Measurements from ENCODE around the gene LYSMD3. TPM values are rescaled to one million over a fixed set of nuclear protein-coding genes. Genes with fewer than 3 reads are reported as not detected.
A peak's percentile ranks its signal among the peaks of the same experiment; 100 is the strongest.

Gene LYSMD3
- total and polyA plus RNA-seq, 8 donors = 3.9 to 27.0 (median 7.8) TPM

DNA sequence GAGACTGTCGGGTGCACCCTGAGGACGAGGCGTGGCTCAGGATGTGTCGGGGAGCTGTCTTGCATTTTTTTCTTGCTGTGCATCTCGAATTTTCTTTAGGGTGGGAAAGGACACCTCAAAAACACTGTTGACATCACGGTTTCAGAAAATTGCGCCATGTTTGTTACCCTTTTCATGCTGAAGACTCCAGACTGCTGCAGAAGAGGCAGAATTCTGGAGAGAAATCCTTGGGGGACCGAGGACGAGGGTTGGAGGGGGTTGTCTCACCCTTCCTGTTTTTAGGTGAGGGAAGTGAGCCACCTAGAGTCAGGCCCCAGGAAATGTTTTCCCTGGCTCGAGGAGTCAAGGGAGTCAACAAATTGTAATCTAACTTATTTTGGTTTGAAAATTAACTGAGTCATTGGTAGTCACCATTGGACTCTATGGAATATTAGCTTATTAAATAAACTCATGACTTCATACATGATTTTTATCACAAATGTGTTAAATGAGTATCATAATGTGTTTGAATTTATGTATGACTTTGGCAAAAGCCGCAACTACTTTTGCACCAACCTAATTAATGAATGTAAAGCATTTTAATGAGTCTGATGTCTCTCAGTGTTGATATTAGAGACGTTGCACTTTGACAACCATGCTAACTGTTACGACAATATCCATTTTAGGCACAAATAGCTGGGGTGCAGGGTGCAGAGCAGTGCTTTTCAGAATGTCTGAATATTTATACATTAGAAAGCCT lies 724 bp upstream of the LYSMD3 start:
- 2 to 6% (median 4%) methylated on average over 10 to 13 of the region's 13 CpGs for WGBS, 5 donors
- TF ChIP-seq EP300 (IDR thresholded peaks at IDR 0.05) (no peak), POLR2AphosphoS5 (IDR thresholded peaks at IDR 0.05) (peak in 1 of 3 donors; percentile 12)
- TF ChIP-seq, protein P1, sequence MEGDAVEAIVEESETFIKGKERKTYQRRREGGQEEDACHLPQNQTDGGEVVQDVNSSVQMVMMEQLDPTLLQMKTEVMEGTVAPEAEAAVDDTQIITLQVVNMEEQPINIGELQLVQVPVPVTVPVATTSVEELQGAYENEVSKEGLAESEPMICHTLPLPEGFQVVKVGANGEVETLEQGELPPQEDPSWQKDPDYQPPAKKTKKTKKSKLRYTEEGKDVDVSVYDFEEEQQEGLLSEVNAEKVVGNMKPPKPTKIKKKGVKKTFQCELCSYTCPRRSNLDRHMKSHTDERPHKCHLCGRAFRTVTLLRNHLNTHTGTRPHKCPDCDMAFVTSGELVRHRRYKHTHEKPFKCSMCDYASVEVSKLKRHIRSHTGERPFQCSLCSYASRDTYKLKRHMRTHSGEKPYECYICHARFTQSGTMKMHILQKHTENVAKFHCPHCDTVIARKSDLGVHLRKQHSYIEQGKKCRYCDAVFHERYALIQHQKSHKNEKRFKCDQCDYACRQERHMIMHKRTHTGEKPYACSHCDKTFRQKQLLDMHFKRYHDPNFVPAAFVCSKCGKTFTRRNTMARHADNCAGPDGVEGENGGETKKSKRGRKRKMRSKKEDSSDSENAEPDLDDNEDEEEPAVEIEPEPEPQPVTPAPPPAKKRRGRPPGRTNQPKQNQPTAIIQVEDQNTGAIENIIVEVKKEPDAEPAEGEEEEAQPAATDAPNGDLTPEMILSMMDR (IDR thresholded peaks at IDR 0.05) = peak in 5 of 7 experiments; percentile 54 to 75 (median 56)

DNA sequence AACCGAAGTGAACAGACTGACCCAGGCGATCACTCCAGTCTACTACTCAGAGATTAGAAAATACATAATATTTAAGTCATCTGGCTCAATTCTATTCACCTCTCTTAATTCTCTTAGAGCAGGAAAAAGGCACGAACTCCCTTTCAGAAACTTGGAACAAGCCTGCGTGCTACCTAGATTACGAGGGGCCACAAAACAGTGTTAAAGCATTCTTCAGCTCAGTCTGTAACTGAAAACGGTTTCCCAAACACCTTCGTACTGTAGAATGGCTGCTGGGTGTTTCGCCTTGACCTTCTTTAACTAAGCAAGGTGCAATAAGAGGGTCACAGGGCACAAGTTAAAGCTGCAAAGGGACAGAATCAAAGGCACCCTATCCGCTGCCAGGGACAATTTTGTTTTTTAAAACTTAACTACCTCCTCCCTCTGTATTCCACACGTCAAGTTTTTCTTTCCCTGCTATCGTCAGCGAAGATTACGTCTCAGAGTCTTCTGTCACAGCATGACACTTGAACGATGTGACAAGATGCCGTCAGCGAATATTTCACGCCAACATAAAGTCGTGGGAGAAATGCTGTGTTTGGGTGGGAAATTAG lies 687 bp downstream of the LYSMD3 start:
- 2 to 4% (median 2%) methylated on average over 18 of the region's 18 CpGs for WGBS, 5 donors
- no peaks in the 10 kb centered on the region for H3K9me3 ChIP-seq
- peaks cover 0 to 19% (median 2%) of the 10 kb centered on the region in 3 donors for H3K27me3 ChIP-seq
- peak overlapping the region; percentile 66 to 91 (median 76) for H3K4me3 ChIP-seq
- no peak for DNase-seq
- intact Hi-C loops (cut with DNase I; ENCODE audit: low total_unique reads) = no loop called here
- peak overlapping the region; percentile 91 to 95 (median 94) for H3K27ac ChIP-seq
- TF ChIP-seq, protein P1 (IDR thresholded peaks at IDR 0.05) = no peak
- no peak for TF ChIP-seq EP300 (IDR thresholded peaks at IDR 0.05)
- TF ChIP-seq POLR2AphosphoS5 (IDR thresholded peaks at IDR 0.05) = no peak
- peaks cover 17 to 41% (median 35%) of the 10 kb centered on the region in 4 donors for H3K4me1 ChIP-seq
- H3K36me3 ChIP-seq = peaks cover 0 to 19% (median 14%) of the 10 kb centered on the region in 4 donors

More for the DNA sequence above, 724 bp upstream of the LYSMD3 start:
- peaks cover 17 to 41% (median 35%) of the 10 kb centered on the region in 4 donors for H3K4me1 ChIP-seq
- peak overlapping the region; percentile 87 to 95 (median 94) for H3K27ac ChIP-seq
- peaks cover 0 to 5% (median under 1%) of the 10 kb centered on the region in 4 donors for H3K36me3 ChIP-seq
- H3K9me3 ChIP-seq = no peaks in the 10 kb centered on the region
- peak; percentile 57 to 91 for DNase-seq
- peaks cover 0 to 27% (median 6%) of the 10 kb centered on the region in 3 donors for H3K27me3 ChIP-seq
- H3K4me3 ChIP-seq = peak overlapping the region; percentile 66 to 91 (median 76)
- intact Hi-C loops (cut with DNase I; ENCODE audit: low total_unique reads) = loop anchor here (5.0 kb wide), 1 partner anchor 93 kb away; no protein-coding TSS in a partner anchor

- no peak for DNase-seq
- TF ChIP-seq, protein P1 (IDR thresholded peaks at IDR 0.05) = no peak
- no peak for TF ChIP-seq POLR2AphosphoS5 (IDR thresholded peaks at IDR 0.05)
- no peak for TF ChIP-seq POLR2A (IDR thresholded peaks at IDR 0.05)
- Histone ChIP-seq H3K36me3 (peaks cover 4 to 57% (median 51%) of the 10 kb centered on the region in 4 donors), H3K27me3 (no peaks in the 10 kb centered on the region), H3K4me1 (peaks cover 0 to 2% (median under 1%) of the 10 kb centered on the region in 4 donors), H3K9me3 (no peaks in the 10 kb centered on the region), H3K27ac (no peak overlapping the region), H3K4me3 (no peak overlapping the region)
- intact Hi-C loops (cut with DNase I; ENCODE audit: low total_unique reads) = no loop called here
- 92 to 95% (median 94%) methylated on average over 7 of the region's 7 CpGs for WGBS, 5 donors
Observed at GRCh38 chr5:90519081-90519480, 10.3 kb downstream of the LYSMD3 start.

- H3K27ac ChIP-seq = no peak overlapping the region
- DNase-seq = no peak
- TF ChIP-seq, protein P1 (IDR thresholded peaks at IDR 0.05) = no peak
- TF ChIP-seq POLR2A (IDR thresholded peaks at IDR 0.05) (no peak), EP300 (IDR thresholded peaks at IDR 0.05) (no peak)
- H3K27me3 ChIP-seq = no peaks in the 10 kb centered on the region
- intact Hi-C loops (cut with DNase I; ENCODE audit: low total_unique reads) = no loop called here
- peaks cover 4 to 53% (median 47%) of the 10 kb centered on the region in 4 donors for H3K36me3 ChIP-seq
- no peak overlapping the region for H3K4me3 ChIP-seq
- peaks cover 0 to 5% (median 2%) of the 10 kb centered on the region in 4 donors for H3K4me1 ChIP-seq
- no peaks in the 10 kb centered on the region for H3K9me3 ChIP-seq
Observed at GRCh38 chr5:90518661-90519060, 10.7 kb downstream of the LYSMD3 start.

Measured in stomach (tissue), 9 donors.